Ovary (tissue), 3 donors: ENCODE results near the gene CNDP1.

Experiments
- EP300 ChIP-seq: sonication (generic); formaldehyde crosslinking; IDR thresholded peaks from one replicate; pipeline ENCODE4 v1.6.1; 2017; ENCODE audit warnings: antibody characterized with exemption
- POLR2A ChIP-seq: fragments of 450-650 bp; IDR thresholded peaks from one replicate; pipeline ENCODE4 v1.6.1; 2017; ENCODE audit warnings: antibody characterized with exemption, mild to moderate bottlenecking, moderate library complexity
- TF ChIP-seq, protein P1 (sequence below), 3 donors: fragments of 450-650 bp in 2 of 3; fragments of 200-600 bp in 1 of 3; IDR thresholded peaks; one replicate each; pipeline versions ENCODE4 v1.5.1 to v1.8.0; 2016 to 2022; ENCODE audit warnings: antibody characterized with exemption in 3 of 3, mild to moderate bottlenecking in 1 of 3
- donor health status: DM: no; HTN: no; CAD: no.

DNA sequence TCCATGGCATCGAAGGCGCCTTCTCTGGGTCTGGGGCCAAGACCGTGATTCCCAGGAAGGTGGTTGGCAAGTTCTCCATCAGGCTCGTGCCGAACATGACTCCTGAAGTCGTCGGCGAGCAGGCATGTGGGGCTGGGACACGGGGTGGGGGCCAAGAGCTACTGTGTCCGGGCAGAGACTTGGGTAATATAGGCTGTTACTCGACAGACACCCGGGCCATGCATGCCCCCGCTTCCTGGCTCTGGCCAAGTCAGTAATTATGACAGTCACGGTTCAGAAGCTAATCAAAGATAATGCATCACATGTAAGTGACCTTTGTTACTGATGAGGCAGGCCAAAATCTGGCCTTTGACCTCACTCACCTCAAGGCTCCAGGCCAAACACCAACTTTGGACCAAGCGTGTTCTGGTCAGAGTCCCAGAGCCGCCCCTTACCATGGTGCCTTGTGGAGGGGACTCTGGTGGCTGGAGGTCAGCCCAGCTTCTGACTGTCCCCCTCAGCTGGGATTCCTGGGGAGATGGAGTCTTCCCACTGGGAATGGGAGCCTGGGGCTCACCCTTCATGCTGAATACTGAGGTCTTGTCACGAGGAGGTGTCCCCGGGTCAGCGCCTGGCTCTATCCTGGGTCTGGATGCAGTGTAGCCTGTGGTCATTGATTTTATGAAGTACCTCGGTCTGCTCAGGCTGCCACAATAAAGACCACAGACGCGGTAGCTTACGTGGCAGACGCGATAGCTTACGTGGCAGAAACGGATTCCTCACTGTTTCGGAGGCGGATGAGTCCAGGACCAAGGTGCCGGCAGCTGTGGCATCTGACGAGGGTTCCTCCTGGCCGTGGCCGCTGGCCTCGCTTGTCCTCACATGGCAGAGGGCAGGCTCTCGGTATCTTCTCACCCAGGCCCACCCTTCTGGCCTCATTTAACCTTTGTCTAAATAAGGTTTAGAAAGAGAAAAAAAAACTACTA is 17.7 kb upstream of the CNDP1 start:
- no peak for TF ChIP-seq EP300
- TF ChIP-seq, protein P1, sequence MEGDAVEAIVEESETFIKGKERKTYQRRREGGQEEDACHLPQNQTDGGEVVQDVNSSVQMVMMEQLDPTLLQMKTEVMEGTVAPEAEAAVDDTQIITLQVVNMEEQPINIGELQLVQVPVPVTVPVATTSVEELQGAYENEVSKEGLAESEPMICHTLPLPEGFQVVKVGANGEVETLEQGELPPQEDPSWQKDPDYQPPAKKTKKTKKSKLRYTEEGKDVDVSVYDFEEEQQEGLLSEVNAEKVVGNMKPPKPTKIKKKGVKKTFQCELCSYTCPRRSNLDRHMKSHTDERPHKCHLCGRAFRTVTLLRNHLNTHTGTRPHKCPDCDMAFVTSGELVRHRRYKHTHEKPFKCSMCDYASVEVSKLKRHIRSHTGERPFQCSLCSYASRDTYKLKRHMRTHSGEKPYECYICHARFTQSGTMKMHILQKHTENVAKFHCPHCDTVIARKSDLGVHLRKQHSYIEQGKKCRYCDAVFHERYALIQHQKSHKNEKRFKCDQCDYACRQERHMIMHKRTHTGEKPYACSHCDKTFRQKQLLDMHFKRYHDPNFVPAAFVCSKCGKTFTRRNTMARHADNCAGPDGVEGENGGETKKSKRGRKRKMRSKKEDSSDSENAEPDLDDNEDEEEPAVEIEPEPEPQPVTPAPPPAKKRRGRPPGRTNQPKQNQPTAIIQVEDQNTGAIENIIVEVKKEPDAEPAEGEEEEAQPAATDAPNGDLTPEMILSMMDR (IDR thresholded peaks at IDR 0.05): no peak
- TF ChIP-seq POLR2A: no peak
